Inflammatory macrophage (primary cell): Measurements from ENCODE around the gene SLC9A8.
"Not testable (repeated sequence)": the region's sequence is repeated elsewhere in the genome, so short reads cannot be mapped to it uniquely, and the experiment has no call there.

ENCODE experiments used
- DNase-seq, 2 donors: peaks; one replicate each; pipeline ENCODE4 v3.0.0-alpha.2; 2020 to 2022

SLC9A8 gene

GRCh38 chr20:49895474-49896093, 83.0 kb downstream of the SLC9A8 start:
- DNase-seq = not testable (repeated sequence)

- peak; percentile 61 to 85 for DNase-seq
Measured at GRCh38 chr20:49896204-49896603, 83.6 kb downstream of the SLC9A8 start.

GRCh38 chr20:49899541-49900383, 87.1 kb downstream of the SLC9A8 start:
- DNase-seq = no peak

- no peak for DNase-seq
Measured at GRCh38 chr20:49901588-49901987, 89.0 kb downstream of the SLC9A8 start.

GRCh38 chr20:49904440-49905214, 92.0 kb downstream of the SLC9A8 start:
- peak; percentile 24 to 52 for DNase-seq

GRCh38 chr20:49905415-49906091, 92.9 kb downstream of the SLC9A8 start:
- DNase-seq = no peak

GRCh38 chr20:49906101-49906604, 93.5 kb downstream of the SLC9A8 start:
- no peak for DNase-seq

- DNase-seq = no peak
Measured at GRCh38 chr20:49906615-49907154, 94.1 kb downstream of the SLC9A8 start.

GRCh38 chr20:49907405-49908257, 95.0 kb downstream of the SLC9A8 start:
- DNase-seq = no peak

- no peak for DNase-seq
Measured at GRCh38 chr20:49908258-49908565, 95.6 kb downstream of the SLC9A8 start.

GRCh38 chr20:49909499-49910339, 97.1 kb downstream of the SLC9A8 start:
- DNase-seq = no peak

GRCh38 chr20:49910340-49910706, 97.7 kb downstream of the SLC9A8 start:
- DNase-seq = no peak

- DNase-seq = no peak
Measured at GRCh38 chr20:49913399-49914047, 100.9 kb downstream of the SLC9A8 start.

- peak; percentile 30 to 33 for DNase-seq
Measured at GRCh38 chr20:49914310-49915117, 101.9 kb downstream of the SLC9A8 start.

GRCh38 chr20:49915118-49915379, 102.4 kb downstream of the SLC9A8 start:
- DNase-seq = no peak

- peak; percentile 94 to 98 for DNase-seq
Measured at GRCh38 chr20:49915380-49916145, 102.9 kb downstream of the SLC9A8 start, which contains the start of gene SPATA2. TSS of gene SPATA2 (minus strand) at chr20:49915529. CDS start at chr20:49908490, 7,039 bp downstream.

GRCh38 chr20:49916146-49917002, 103.7 kb downstream of the SLC9A8 start:
- DNase-seq = no peak
